Kidney glomerular epithelial cell (primary cell): ENCODE data around the gene CADM1.

Experiments used
- DNase-seq: peaks from one replicate; lab custom pipeline; 2025; lab: John Stamatoyannopoulos, UW

Gene CADM1

GRCh38 chr11:115515647-115516395 is 11.6 kb upstream of the CADM1 start:
- DNase-seq = no peak

GRCh38 chr11:115506954-115507675 is 2.9 kb upstream of the CADM1 start:
- DNase-seq = no peak

- DNase-seq = no peak
Observed at GRCh38 chr11:115505175-115505574, 960 bp upstream of the CADM1 start.

- DNase-seq = no peak
Observed at GRCh38 chr11:115503886-115504275, 334 bp downstream of the CADM1 start.

- peak; percentile 23 for DNase-seq
Observed at GRCh38 chr11:115503083-115503885, 931 bp downstream of the CADM1 start.

- no peak for DNase-seq
Observed at GRCh38 chr11:115502636-115503082, 1.6 kb downstream of the CADM1 start.

- DNase-seq = peak; percentile 18
Observed at GRCh38 chr11:115501893-115502589, 2.2 kb downstream of the CADM1 start.

- DNase-seq = no peak
Observed at GRCh38 chr11:115501502-115501892, 2.7 kb downstream of the CADM1 start.

- DNase-seq = no peak
Observed at GRCh38 chr11:115500547-115501501, 3.4 kb downstream of the CADM1 start.

GRCh38 chr11:115499891-115500290 is 4.3 kb downstream of the CADM1 start:
- no peak for DNase-seq

- DNase-seq = no peak
Observed at GRCh38 chr11:115499241-115499799, 4.9 kb downstream of the CADM1 start.

GRCh38 chr11:115498354-115498753 is 5.9 kb downstream of the CADM1 start:
- DNase-seq = no peak

GRCh38 chr11:115497303-115497702 is 6.9 kb downstream of the CADM1 start:
- no peak for DNase-seq

GRCh38 chr11:115496892-115497291 is 7.3 kb downstream of the CADM1 start:
- DNase-seq = no peak

- DNase-seq = no peak
Observed at GRCh38 chr11:115493905-115494304, 10.3 kb downstream of the CADM1 start.

- no peak for DNase-seq
Observed at GRCh38 chr11:115493488-115493887, 10.7 kb downstream of the CADM1 start.

- DNase-seq = no peak
Observed at GRCh38 chr11:115489466-115489865, 14.7 kb downstream of the CADM1 start.

- peak; percentile 95 for DNase-seq
Observed at GRCh38 chr11:115488945-115489344, 15.3 kb downstream of the CADM1 start.

- DNase-seq = no peak
Observed at GRCh38 chr11:115481528-115481927, 22.7 kb downstream of the CADM1 start.

GRCh38 chr11:115480611-115481010 is 23.6 kb downstream of the CADM1 start:
- DNase-seq = no peak

- DNase-seq = no peak
Observed at GRCh38 chr11:115477410-115477809, 26.8 kb downstream of the CADM1 start.
